ENCODE measurements around the gene B3GNT5. TPM values are rescaled to one million over a fixed set of nuclear protein-coding genes. Genes with fewer than 3 reads are reported as not detected.

B3GNT5 gene
- total and polyA plus RNA-seq, 2 of the 8 experiments (the other 6 are each of a cell fraction or from before 2014, with no cell fraction given) = 2.4 to 9.7 TPM

DNA sequence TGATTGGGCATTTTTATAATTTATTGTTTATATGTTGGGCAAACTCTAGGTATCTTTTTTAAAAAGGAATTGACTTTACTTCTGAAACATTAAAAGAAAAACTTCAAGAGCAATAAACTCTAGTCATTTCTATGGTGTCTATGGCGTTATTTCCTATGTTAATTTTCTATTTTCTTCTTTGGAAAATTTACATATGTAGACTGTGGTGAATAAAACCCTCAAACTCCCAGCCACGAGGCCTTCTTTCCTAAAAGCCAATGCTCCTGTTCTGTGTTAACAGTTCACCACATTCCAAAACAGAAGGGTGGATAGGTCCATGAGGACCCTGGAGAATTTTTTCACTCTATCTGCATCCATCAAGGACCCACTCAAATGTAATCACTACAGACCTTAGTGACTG is 44.3 kb upstream of the B3GNT5 start:
- ChIA-PET POLR2A (ENCODE audit: partially characterized antibody) (no interaction called here), CTCF (ENCODE audit: partially characterized antibody) (interaction anchor here (0.6 to 2.4 kb wide), 2 partner anchors 21 to 24 kb away, joined by 3 to 12 read pairs; no protein-coding TSS in a partner anchor)
- H4K20me1 ChIP-seq (replicated peaks in 1 of 2; ENCODE audit: control insufficient read depth in 1 of 2, insufficient read depth in 2 of 2, low read length in 2 of 2) = no peaks in the 10 kb centered on the region
- no peak overlapping the region for H3K27ac ChIP-seq (ENCODE audit: low read depth, low read length)
- H3K27me3 ChIP-seq (replicated peaks in 1 of 4; ENCODE audit: control insufficient read depth in 3 of 4, extremely low read depth in 1 of 4, insufficient read depth in 3 of 4, low read length in 3 of 4) = no peaks in the 10 kb centered on the region
- H3K18ac ChIP-seq (ENCODE audit: extremely low read depth, low read length) = no peak overlapping the region
- H3K4me2 ChIP-seq (ENCODE audit: insufficient read depth in 1 of 2, low read depth in 2 of 2, low read length in 2 of 2) = no peak overlapping the region
- no peaks in the 10 kb centered on the region for H3K79me1 ChIP-seq (ENCODE audit: low read depth, low read length)
- H3K4ac ChIP-seq (replicated peaks; ENCODE audit: insufficient read length, low read depth, low read length) = no peak overlapping the region
- H3K23ac ChIP-seq (ENCODE audit: insufficient read length) = no peak overlapping the region
- no peak overlapping the region for H3K4me3 ChIP-seq (ENCODE audit: extremely low read depth in 1 of 4, insufficient read depth in 2 of 4, low read depth in 3 of 4, low read length in 4 of 4)
- no peak overlapping the region for H4K5ac ChIP-seq (ENCODE audit: insufficient read length, low read depth, low read length)
- H3K9me3 ChIP-seq (ENCODE audit: insufficient read depth in 2 of 2, low read depth in 1 of 2, low read length in 1 of 2) = no peaks in the 10 kb centered on the region
- DNase-seq (ENCODE audit: low read depth in 1 of 2, low spot score in 2 of 2) (no peak), FAIRE-seq (no peak)
- no peak overlapping the region for H2BK12ac ChIP-seq (ENCODE audit: low read depth, low read length)
- H3K14ac ChIP-seq (ENCODE audit: insufficient read length) = no peak overlapping the region
- 0 out of 7 replicates have a peak, but pooled peaks cover 0 to 3% (median 0%) of the 10 kb centered on the region in 4 experiments for H3K4me1 ChIP-seq (replicated peaks in 1 of 4; ENCODE audit: control insufficient read depth in 3 of 4, insufficient read depth in 4 of 4, low read length in 3 of 4)
- no peak overlapping the region for H2BK15ac ChIP-seq (ENCODE audit: low read length)
- H2AK5ac ChIP-seq (ENCODE audit: low read depth, low read length) = no peak overlapping the region
- no peaks in the 10 kb centered on the region for H3K23me2 ChIP-seq (ENCODE audit: low read depth, low read length)
- H4K91ac ChIP-seq (replicated peaks; ENCODE audit: insufficient read length, low read length) = no peak overlapping the region
- no peak overlapping the region for H2BK5ac ChIP-seq (ENCODE audit: low read depth, low read length)
- H3K56ac ChIP-seq (replicated peaks; ENCODE audit: insufficient read length, low read depth, low read length) = no peak overlapping the region
- H4K8ac ChIP-seq (ENCODE audit: extremely low read depth, insufficient read depth, low read length) = no peak overlapping the region
- no peak overlapping the region for H2AFZ ChIP-seq (ENCODE audit: low read length)
- TF ChIP-seq, protein P1, sequence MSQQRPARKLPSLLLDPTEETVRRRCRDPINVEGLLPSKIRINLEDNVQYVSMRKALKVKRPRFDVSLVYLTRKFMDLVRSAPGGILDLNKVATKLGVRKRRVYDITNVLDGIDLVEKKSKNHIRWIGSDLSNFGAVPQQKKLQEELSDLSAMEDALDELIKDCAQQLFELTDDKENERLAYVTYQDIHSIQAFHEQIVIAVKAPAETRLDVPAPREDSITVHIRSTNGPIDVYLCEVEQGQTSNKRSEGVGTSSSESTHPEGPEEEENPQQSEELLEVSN (IDR thresholded peaks at IDR 0.05) = no peak
- TF ChIP-seq SRF (IDR thresholded peaks at IDR 0.05; ENCODE audit: low read depth, low read length) = no peak
- no peak for TF ChIP-seq CBX8 (IDR thresholded peaks at IDR 0.05; ENCODE audit: borderline replicate concordance, low read depth, low read length)
- no peaks in the 10 kb centered on the region for H3K79me2 ChIP-seq (ENCODE audit: control insufficient read depth in 1 of 2, insufficient read depth in 2 of 2, low read length in 2 of 2)
- no peaks in the 10 kb centered on the region; a peak in 1 of 8 replicates for H3K36me3 ChIP-seq (ENCODE audit: control insufficient read depth in 2 of 4, insufficient read depth in 4 of 4, low read length in 3 of 4)
- WGBS, 2 experiments (ENCODE audit: extremely low coverage in 1 of 2, insufficient coverage in 1 of 2, insufficient read length in 1 of 2, insufficient replicate concordance in 2 of 2, low coverage in 1 of 2, low lambda C conversion rate in 2 of 2, missing lambda C conversion rate in 1 of 2) = 86% methylated on average over 2 of the region's 2 CpGs; no CpG with 5 or more reads in 1 of the 2 experiments
- no peak overlapping the region for H2BK120ac ChIP-seq (replicated peaks; ENCODE audit: low read depth, low read length)
- H3K9ac ChIP-seq (replicated peaks in 1 of 4; ENCODE audit: extremely low read depth in 1 of 4, low read depth in 3 of 4, low read length in 3 of 4) = no peak overlapping the region
- H2BK20ac ChIP-seq (ENCODE audit: low read length) = no peak overlapping the region

Data from H1 (cell line).